OCI-LY1 (cell line): ENCODE results near the gene DRC3.

Source experiments
- H2AFZ ChIP-seq: fragments of 200-600 bp; sonication (generic), shearing (Covaris generic); 2 replicates; pipeline ENCODE4 v1.6.0; 2014; ENCODE audit warnings: antibody characterized with exemption, mild to moderate bottlenecking, low read length
- H3F3A ChIP-seq: fragments of 200-600 bp; sonication (generic), shearing (Covaris generic); 2 replicates; pipeline ENCODE4 v1.6.0; 2014; ENCODE audit warnings: mild to moderate bottlenecking, antibody characterized with exemption, low read length, moderate library complexity; ENCODE audit not compliant: insufficient read depth
- H3K27ac ChIP-seq: fragments of 200-600 bp; sonication (generic); 2 replicates; pipeline ENCODE4 v1.5.1; 2014; ENCODE audit warnings: low read length, mixed run types, mild to moderate bottlenecking, low read depth; ENCODE audit not compliant: poor library complexity, severe bottlenecking
- H3K27me3 ChIP-seq: fragments of 200-600 bp; sonication (generic); 2 replicates; pipeline ENCODE4 v1.6.0; 2014; ENCODE audit warnings: antibody characterized with exemption, mild to moderate bottlenecking, low read length, moderate library complexity; ENCODE audit not compliant: insufficient read depth
- H3K36me3 ChIP-seq: fragments of 200-600 bp; sonication (generic); 2 replicates; pipeline ENCODE4 v1.6.1; 2014; ENCODE audit warnings: mild to moderate bottlenecking, antibody characterized with exemption, low read length, moderate library complexity, mixed read lengths; ENCODE audit not compliant: insufficient read depth
- H3K4me1 ChIP-seq: fragments of 200-600 bp; sonication (generic); 2 replicates; pipeline ENCODE4 v1.5.1; 2014; ENCODE audit warnings: mild to moderate bottlenecking, low read length, moderate library complexity; ENCODE audit not compliant: insufficient read depth, severe bottlenecking
- H3K4me2 ChIP-seq: fragments of 200-600 bp; sonication (generic), shearing (Covaris generic); 2 replicates; pipeline ENCODE4 v1.6.1; 2014; ENCODE audit warnings: low read length
- H3K4me3 ChIP-seq: fragments of 200-600 bp; sonication (generic); 2 replicates; pipeline ENCODE4 v1.5.1; 2014; ENCODE audit warnings: low read length, low read depth, mild to moderate bottlenecking, mixed read lengths; ENCODE audit not compliant: poor library complexity, severe bottlenecking
- H3K79me2 ChIP-seq: fragments of 200-600 bp; shearing (Covaris generic); 2 replicates; pipeline ENCODE4 v1.6.1; 2016; ENCODE audit warnings: mixed run types, low read length, mixed read lengths; ENCODE audit not compliant: insufficient read depth
- H3K9ac ChIP-seq: fragments of 200-600 bp; sonication (generic), shearing (Covaris generic); 2 replicates; pipeline ENCODE4 v1.6.1; 2014; ENCODE audit warnings: mild to moderate bottlenecking, low read length, mixed read lengths
- H3K9me2 ChIP-seq: fragments of 200-600 bp; sonication (generic), shearing (Covaris generic); 2 replicates; pipeline ENCODE4 v1.6.1; 2014; ENCODE audit warnings: low read depth, mild to moderate bottlenecking, low read length, mixed read lengths
- H3K9me3 ChIP-seq: fragments of 200-600 bp; shearing (Covaris generic); 2 replicates; pipeline ENCODE4 v1.6.1; 2014; ENCODE audit warnings: low read length, mixed read lengths
- H4K20me1 ChIP-seq: fragments of 200-600 bp; sonication (generic), shearing (Covaris generic); 2 replicates; pipeline ENCODE4 v1.6.0; 2016; ENCODE audit warnings: mild to moderate bottlenecking, low read length; ENCODE audit not compliant: insufficient read depth
- EZH2 ChIP-seq: fragments of 200-600 bp; sonication (generic), shearing (Covaris generic); IDR thresholded peaks from 2 replicates; pipeline ENCODE4 v1.8.0; 2017; ENCODE audit warnings: borderline replicate concordance, mixed run types, mild to moderate bottlenecking, antibody characterized with exemption, low read length, moderate library complexity, mixed read lengths
- TF ChIP-seq, protein P1 (sequence below): fragments of 200-600 bp; sonication (generic), shearing (Covaris generic); IDR thresholded peaks from 2 replicates; pipeline ENCODE4 v1.5.1; 2017; ENCODE audit warnings: mild to moderate bottlenecking, antibody characterized with exemption, low read length, moderate library complexity, mixed read lengths

The DRC3 gene

DNA sequence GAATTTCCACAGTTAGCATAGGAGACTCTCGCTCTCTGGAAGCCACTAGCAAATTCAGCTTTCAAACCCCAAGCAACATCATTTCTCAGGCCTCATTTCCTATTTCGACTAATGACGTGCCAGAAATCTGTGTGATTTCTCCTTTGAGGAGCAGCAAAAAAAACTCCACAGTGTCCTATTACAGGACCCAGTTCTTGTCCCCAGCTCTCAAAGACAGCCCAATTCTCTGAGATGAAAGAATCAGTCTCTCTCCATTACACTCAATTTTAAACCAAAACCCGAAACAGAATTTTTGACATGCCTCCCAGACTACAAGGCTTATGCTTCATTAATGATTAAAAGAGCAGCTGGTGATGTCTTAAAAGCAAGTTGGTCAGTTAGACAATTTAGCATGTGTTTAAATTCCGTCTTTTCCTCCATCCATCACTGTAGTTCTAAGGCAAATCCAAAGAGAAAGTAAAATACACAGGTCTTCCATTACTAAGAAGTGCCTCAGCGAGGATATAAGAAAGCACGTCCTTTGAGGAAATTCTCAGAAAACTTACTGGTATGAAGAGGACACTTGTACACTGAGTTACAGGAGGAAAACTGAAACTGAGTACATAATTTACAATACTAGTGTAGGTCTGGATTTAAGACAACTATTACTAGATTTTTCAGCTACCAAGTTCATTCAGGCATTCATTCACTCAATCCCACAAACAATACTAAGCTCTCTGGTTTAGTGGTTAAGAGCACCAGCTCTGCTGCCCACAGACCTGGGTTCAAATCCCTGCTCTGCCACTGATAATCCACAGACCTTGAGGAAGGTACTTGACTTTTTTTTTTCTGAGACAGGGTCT is 12.9 kb upstream of the DRC3 start:
- H3K9me2 ChIP-seq: no peaks in the 10 kb centered on the region
- no peaks in the 10 kb centered on the region for H3K9me3 ChIP-seq
- no peak overlapping the region for H3K4me3 ChIP-seq
- H2AFZ ChIP-seq: no peak overlapping the region
- H3K27ac ChIP-seq: no peak overlapping the region
- no peaks in the 10 kb centered on the region for H3K27me3 ChIP-seq
- H3K79me2 ChIP-seq: no peaks in the 10 kb centered on the region
- no peaks in the 10 kb centered on the region for H3K4me1 ChIP-seq
- H3K4me2 ChIP-seq: no peak overlapping the region
- H3K36me3 ChIP-seq: no peaks in the 10 kb centered on the region
- TF ChIP-seq, protein P1, sequence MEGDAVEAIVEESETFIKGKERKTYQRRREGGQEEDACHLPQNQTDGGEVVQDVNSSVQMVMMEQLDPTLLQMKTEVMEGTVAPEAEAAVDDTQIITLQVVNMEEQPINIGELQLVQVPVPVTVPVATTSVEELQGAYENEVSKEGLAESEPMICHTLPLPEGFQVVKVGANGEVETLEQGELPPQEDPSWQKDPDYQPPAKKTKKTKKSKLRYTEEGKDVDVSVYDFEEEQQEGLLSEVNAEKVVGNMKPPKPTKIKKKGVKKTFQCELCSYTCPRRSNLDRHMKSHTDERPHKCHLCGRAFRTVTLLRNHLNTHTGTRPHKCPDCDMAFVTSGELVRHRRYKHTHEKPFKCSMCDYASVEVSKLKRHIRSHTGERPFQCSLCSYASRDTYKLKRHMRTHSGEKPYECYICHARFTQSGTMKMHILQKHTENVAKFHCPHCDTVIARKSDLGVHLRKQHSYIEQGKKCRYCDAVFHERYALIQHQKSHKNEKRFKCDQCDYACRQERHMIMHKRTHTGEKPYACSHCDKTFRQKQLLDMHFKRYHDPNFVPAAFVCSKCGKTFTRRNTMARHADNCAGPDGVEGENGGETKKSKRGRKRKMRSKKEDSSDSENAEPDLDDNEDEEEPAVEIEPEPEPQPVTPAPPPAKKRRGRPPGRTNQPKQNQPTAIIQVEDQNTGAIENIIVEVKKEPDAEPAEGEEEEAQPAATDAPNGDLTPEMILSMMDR: no peak
- H3F3A ChIP-seq: no peaks in the 10 kb centered on the region
- H4K20me1 ChIP-seq: no peaks in the 10 kb centered on the region
- H3K9ac ChIP-seq: no peak overlapping the region

DNA sequence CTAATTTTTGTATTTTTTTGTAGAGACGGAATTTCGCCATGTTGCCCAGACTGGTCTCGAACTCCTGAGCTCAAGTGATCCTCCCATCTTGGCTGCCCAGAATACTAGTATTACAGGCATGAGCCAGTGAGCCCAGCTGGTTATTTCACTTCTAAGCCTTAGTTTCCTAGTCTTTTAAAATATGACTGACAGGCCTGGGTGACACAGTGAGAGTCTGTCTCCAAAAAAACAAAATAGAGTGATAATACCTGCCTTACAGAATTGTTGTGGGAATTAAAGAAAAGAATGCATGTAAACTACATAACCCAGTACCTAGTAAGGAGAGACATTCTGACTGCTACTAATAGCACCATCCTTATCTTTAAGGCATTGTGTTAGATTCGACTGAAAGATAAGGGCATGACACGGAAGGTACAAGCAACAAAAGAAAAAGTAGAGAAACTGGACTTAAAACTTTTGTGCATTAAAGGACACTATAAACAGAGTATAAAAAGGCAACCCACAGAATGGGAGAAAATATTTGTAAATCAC is 12.1 kb upstream of the DRC3 start:
- Histone ChIP-seq H3F3A (no peaks in the 10 kb centered on the region), H3K4me1 (no peaks in the 10 kb centered on the region), H3K4me3 (no peak overlapping the region), H3K27me3 (no peaks in the 10 kb centered on the region), H3K9me3 (no peaks in the 10 kb centered on the region), H3K9ac (no peak overlapping the region), H3K36me3 (no peaks in the 10 kb centered on the region), H3K79me2 (no peaks in the 10 kb centered on the region), H4K20me1 (no peaks in the 10 kb centered on the region), H3K9me2 (no peaks in the 10 kb centered on the region), H3K27ac (no peak overlapping the region), H3K4me2 (no peak overlapping the region), H2AFZ (no peak overlapping the region)
- TF ChIP-seq, protein P1: no peak
- TF ChIP-seq EZH2: no peak

DNA sequence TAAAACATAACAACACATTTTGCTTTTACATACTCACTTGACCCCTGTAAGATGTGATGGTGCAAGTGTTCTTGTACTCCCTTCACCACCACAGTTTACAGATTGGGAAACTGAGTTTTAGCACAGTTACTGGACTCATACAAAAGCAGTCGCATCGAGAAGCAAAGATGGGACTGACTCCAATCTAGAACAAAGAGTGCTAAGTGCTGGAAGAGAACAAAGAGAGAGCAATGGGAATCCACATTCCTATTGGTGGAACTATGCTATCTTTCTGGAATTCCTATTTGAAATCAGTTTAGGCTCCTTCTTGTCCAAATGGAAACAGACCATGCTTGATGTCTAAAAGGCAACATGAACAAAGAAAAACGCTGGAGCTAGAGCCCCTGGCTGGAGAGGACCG is 9.6 kb upstream of the DRC3 start:
- Histone ChIP-seq H3K9me3 (no peaks in the 10 kb centered on the region), H3K79me2 (no peaks in the 10 kb centered on the region)
- TF ChIP-seq, protein P1: no peak
- TF ChIP-seq EZH2: no peak

More for the DNA sequence above, 9.6 kb upstream of the DRC3 start:
- Histone ChIP-seq H3K27me3 (no peaks in the 10 kb centered on the region), H4K20me1 (no peaks in the 10 kb centered on the region), H3K4me2 (no peak overlapping the region), H3K4me1 (no peaks in the 10 kb centered on the region), H3K9me2 (no peaks in the 10 kb centered on the region), H3K4me3 (no peak overlapping the region), H3K27ac (no peak overlapping the region), H3K9ac (no peak overlapping the region), H3K36me3 (no peaks in the 10 kb centered on the region), H3F3A (no peaks in the 10 kb centered on the region), H2AFZ (no peak overlapping the region)
